GM03348 (cell line): ENCODE data around the gene SLC37A1.
"Not testable (repeated sequence)": the region's sequence is repeated elsewhere in the genome, so short reads cannot be mapped to it uniquely, and the experiment has no call there.

ENCODE experiments used
- DNase-seq: peaks from one replicate; pipeline ENCODE4 v3.0.0; 2012; ENCODE audit warnings: low spot score

The SLC37A1 gene

DNA sequence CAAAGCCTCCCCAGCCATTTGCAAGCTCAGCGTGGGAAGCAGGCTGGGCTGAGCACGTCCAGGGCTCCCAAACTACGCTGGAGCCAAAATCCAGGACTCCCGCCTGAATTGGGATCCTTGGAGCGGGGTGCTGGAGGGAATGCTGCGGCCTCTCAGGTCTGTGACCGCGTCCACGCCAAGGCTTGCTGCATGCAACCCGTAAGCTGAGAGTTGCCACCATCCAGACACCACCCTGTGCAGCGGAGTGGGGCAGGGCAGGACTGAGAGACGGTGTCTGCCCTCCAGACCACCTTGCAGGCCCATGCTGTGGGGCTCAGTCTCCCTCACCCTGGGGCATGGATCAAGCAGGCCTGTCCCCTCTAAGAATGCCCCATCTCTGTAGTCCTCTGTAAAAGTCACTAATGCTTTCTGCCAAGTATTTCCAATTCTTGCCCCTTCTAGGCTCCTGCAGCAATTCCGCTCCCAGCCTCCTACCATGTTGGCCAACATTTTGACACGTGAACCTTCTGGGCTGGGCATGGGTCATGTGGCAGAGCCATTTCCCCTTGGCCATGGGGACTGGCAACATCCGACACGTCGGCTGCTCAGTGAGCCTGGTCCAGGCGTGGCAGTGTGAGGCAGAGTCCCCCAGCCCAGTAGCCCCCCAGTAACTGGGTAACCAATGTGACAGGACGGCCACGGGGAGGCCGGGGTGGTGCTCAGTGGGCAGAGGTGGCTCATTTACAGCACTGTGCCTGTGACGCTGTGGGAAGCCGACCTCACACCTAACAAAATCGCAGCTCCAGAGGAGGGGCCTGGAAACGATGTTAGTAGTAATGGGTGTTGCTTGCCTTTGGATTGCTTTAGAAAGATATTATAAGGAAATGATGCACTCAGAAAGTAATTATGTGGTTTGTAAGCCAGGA lies 81.9 kb downstream of the SLC37A1 start:
- DNase-seq, result no peak

DNA sequence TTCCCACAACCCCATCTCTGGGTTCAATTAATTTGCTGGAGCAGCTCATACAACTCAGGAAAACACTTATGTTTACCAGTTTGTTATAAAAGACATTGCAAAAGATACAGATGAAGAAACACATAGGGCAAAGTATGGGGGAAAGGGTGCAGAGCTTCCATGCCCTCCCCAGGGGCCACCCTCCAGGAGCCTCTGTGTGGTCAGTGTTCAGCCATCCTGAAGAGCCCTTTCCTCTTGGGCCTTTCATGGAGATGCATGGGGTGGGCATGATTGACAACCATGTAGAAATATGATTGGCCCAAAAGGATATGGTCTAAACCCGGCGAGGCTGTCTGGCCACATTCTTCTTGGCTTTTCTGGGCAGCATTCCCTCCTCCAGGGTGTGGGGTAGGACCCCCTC lies 83.0 kb downstream of the SLC37A1 start:
- DNase-seq, result no peak

DNA sequence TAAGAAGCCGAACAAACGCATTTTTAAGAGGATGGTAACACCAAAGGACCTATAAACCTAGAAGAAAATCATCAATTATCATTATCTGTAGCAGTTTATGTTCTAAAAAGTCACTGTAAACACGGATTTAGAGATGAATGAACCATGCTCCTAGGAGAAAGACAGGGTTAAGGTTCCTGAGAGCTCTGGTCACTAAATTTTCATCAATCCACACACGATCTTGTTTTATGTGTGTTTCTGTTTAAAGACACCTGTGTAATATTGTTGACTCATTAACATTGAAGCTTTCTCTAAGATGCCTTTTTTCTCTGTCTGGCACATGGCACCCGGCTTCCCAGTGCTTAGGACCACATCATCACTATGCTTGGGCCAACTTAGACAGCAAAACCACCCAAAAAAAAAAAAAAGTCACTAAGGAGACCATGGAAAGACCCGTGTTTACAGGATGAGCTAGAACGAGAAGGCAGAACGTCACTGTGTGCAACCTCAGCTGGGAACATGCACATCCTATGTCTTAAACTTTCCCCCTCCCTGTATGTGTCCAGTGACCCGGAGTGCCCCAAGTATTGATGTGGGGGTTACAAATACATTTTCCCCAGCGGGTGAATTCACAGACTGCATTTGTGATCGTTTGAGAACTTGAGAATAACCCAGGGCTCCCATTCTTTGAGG lies 84.0 kb downstream of the SLC37A1 start:
- DNase-seq, result no peak

DNA sequence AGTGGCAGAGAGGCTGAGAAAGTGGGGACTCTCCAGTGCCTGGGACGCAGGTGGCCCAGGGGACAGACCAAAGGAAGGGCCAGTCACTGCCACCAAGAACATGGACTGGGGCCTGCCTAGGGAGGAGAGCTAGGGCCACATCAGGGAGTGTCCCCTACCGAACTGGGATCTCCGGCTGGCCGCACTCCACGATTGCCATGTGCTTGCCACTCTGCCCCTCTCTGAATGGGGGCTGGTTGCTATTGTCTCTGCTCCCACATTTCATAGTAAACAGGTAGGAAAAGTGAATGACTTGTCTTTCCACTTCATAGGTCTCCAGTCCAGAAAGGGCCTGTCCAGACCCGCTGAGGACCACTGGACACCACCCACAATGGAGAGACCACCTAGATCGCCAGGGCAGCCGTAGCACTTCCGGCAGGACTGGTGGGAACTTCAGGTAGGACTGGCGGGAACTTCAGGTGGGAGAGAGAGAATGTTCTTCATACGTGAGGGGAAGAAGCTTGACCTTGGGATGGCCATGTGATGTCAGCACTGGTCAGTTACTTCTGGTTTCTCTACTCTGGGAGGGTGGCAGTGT lies 84.6 kb downstream of the SLC37A1 start:
- no peak for DNase-seq

DNA sequence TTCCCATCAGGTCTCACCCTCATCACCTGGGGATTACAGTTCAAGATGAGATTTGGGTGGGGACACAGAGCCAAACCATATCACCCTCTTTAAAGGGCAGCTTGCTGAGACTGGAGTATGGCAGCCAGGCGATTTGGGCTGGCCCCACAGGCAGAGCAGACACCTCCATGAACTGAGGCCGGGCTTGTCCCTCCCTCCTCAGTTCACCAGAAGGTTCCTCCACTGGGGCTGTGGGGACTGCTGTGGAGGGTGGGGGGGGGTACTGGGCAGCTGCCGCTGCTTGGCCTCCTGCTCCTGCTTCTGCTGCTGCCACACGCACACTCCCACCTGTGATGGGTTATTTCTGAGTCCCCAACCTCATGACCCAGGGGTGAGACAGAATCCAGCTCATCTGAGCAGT lies 85.8 kb downstream of the SLC37A1 start:
- DNase-seq, result no peak

DNA sequence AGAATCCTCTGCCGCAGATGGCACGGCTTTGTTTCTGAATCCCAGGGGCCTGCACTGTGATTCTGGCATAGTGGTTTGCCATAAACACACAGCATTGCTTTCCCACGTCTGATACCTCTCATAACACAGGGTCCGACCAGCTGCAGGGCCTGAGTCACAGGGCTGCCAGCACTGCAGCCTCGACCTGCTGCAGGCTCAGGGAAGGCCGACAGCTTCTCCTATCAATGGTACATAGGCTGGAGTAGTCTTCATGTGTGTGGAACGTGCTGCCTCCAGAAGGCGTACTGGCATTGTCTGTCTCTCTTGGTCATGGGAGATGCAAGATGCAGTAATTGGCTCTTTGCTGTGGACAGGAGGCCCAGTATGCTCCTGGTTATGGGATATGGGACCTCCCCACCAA lies 86.3 kb downstream of the SLC37A1 start:
- no peak for DNase-seq

DNA sequence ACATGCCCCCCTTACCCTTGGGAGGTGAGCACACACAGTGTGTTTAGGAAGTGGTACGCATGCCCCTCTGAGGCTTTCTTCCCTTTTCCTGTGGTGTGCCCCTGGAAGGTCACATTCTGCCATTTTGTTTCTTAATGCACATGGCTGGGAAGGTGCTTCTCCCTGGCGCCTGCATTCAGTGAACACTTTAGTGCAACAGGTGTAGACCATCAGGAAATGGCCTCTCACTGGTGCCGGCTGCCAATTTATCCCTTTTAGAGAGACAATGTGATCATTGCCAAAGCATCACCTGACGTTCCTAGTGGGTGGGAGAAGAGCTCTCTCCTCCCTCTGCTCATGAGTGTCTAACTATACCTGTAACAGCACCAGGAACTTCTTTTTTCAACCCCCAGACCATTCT lies 88.0 kb downstream of the SLC37A1 start:
- no peak for DNase-seq

DNA sequence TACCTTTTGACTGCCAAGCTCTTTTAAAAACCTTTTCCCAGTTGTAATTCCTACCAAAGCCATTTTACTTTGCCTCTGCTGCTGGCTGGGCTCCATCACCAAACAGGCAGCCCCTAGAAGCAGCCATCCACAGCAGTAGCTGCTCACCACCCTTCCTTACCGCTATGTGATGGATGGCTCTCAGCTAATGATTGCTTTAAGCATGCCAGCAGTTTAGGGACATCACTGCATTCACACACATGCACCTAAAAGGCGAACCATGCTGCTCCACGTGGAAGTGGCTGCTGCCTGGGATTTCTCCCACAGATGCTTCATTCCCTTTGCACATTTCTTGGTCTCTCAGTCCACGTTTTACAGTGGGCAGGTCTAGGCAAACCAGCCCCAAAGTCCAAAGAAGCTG lies 93.5 kb downstream of the SLC37A1 start:
- no peak for DNase-seq

DNA sequence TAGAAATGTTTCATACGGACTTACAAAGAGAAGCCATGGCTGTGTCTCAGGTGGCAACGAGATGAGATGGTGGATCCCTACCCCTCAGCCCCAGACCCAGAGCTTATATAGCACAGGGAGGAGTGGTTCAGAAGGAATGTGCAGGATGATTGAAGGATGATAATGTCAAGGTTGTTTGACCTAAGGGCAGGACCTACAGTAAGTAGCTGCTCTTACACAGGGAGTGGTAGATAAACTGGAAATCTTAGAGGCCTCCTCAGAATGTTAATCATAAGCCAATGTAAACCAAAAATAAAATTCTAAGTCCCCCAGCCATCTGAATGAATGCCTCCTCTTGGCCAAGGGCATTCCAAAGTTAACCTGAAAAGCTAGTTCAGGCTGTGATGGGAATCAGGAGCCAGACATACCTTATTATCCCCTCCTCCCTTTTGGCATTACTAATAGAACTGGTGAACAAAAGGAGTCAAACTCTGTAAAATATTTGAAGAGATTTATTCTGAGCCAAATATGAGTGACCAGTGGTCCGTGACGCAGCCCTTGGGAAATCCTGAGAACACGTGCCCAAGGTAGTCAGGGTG lies 94.0 kb downstream of the SLC37A1 start:
- no peak for DNase-seq

DNA sequence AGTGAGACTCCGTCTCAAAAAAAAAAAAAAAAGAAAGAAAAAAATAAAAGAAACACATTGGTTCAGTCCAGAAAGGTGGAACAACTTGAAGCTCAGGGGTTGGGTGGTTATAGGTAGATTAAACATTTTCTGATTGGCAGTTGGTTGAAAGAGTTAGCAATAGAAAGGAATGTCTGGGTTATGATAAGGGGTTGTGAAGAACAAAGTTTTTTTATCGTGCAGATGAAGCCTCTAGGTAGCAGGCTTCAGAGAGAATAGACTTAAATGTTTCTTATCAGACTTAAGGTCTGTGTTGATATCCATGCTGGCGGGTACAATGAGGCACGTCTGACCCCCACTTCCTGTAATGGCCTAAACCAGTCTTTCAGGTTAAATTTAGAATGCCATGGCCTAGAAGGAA lies 94.8 kb downstream of the SLC37A1 start:
- no peak for DNase-seq

DNA sequence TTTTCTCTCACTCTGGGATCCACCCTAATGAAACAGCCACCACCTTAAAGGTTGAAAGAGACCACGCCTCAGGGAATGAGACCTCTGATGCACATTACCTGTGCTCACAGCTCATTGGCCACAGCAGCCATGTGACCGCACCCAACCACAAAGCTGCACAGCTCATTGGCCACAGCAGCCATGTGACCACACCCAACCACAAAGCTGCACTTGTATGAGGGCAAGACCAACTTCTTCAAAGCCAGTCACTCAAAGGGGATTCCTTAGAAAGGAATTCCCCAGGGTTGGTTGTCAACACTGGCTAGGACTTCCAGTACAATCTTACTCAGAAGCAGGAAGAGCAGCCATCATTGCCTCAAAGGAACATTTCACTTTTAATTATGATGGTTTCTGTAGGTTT lies 96.2 kb downstream of the SLC37A1 start:
- no peak for DNase-seq

DNA sequence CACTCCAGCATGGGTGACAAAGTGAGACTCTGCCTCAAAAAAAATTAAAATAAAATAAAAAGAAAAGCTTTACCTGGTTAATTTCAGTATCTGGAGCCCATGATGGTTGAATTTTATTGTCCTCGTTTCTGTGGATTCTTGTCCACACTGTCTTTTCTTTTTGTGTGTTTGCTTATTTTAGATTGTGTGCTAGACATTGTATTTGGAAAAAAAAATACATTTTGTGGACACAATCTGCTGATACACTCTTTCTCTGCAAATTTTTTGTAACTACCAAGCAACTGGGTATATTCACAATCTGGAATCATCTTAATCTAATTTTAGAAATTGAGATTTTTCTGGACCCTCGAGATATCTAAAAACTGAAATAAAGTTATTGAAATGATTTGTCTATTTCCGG lies 98.2 kb downstream of the SLC37A1 start:
- DNase-seq, result no peak

DNA sequence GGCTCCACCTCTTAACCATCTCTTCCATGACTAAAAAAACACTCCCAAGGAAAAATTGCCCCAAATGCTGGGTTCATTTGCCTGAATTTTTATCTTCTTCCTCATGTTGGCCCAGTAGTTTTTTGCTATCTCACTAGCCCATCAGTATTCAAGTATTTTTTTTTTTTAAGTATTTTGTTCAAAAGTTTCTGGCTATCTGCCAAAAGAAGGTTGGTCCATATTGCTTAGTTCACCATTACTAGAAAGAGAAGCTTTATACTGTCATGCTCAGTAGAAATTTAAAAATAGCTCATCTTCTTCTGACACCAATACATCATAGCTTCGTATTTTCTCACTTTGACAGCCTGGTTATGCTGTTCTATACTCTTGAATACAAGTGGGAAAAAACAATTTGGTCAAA lies 98.7 kb downstream of the SLC37A1 start:
- no peak for DNase-seq

DNA sequence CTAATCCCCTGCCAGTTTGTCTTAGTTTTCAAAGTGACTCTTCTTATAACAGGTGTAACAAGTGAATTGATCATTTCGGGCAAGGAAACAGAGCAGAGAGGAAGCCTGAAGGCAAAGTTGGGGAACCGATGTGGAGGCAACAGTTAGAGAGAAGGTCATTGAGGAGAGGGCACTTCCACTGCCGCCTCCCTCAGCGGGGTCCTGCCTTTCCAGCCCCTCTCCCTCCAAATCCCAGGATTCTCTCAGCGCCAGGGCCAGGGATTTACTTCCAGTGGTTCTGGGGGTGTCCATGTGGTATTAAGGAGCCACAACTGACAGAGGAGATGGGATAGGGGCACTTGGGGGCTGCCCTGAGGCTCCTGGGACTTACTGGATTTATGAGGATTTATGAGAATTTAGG lies 100.1 kb downstream of the SLC37A1 start:
- no peak for DNase-seq

DNA sequence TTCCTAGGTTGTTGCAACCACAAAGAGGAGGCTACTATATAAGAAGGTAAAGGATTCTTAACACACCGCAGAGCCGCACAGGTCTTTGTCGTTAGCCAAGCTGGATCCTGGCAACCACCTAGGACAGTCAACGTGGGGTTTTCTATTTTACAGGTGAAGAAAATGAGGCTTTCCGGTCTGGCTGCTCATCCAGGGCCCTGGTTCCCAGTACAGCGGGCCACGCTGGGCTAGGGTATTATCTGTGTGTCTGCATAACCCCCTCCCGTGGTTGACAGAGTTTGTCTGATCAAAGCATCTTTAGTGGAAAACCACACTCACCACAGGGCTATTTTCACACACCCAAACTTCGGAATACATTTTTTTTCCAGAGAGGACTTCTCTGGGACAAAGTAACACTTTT lies 100.7 kb downstream of the SLC37A1 start:
- no peak for DNase-seq

DNA sequence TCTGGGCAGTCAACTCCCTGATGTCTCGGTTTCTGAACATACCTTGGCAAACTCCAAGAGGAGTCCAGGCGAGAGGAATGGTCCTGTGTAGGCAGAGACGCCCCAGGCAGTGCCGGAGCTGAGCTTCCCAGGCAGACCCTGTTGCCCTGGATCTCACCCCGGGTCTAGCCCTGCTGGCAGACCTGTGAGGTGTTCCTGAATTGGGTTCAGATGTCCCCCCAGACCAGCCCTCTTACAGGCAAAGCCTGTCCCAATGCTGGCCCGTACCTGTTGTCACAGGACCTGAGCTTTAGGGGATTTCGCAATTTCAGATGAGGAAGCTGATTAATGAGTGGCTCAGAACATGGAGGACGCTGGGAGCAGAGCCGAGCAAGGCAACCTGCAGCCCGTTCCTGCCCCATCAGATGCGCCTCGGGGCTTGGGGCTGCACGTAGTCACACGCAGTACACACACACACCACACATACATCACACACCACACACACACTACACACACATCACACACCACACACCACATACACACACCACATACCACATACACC lies 101.2 kb downstream of the SLC37A1 start:
- no peak for DNase-seq

DNA sequence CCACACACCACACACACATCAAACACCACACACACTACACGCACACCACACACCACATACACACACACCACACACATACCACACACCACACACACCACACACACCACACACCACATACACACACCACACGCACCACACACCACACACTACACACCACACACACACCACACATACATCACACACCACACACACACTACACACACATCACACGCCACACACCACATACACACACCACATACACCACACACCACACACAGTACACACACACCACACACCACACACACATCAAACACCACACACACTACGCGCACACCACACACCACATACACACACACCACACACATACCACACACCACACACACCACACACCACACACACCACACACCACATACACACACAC lies 101.7 kb downstream of the SLC37A1 start:
- not testable (repeated sequence) for DNase-seq

DNA sequence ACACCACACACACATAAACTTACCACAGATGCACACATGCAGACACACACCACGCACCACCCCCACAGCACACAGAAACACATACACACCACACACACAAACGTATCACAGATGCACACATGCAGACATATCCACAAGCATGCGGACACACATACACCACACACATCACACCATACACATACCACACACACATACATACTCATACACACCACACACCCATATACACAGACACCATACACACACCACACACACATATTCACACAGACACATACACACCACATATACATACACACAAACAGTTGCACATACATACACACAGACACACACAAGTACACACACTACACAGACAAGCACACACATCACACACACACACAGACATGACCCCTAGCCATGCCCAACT lies 102.3 kb downstream of the SLC37A1 start:
- no peak for DNase-seq

DNA sequence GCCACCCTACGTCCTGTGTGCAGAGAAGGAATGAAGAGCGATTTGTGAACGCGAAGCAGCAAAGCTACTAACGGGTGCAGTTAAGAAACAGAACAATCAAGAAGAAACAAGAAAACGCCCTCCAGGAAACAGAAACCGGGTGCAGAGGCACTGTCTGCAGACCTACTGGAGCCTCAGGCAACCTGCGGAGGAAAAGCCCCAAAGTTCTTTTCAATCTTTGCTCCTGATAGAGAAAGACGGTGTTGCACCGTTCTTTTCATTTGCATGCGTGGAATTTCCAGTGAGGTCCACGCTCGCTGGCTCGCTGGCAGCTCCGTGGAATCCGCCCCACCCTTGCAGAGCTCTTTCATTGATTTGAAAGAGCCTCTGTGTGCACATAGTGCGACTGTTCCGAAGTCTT lies 102.8 kb downstream of the SLC37A1 start:
- DNase-seq, result no peak

DNA sequence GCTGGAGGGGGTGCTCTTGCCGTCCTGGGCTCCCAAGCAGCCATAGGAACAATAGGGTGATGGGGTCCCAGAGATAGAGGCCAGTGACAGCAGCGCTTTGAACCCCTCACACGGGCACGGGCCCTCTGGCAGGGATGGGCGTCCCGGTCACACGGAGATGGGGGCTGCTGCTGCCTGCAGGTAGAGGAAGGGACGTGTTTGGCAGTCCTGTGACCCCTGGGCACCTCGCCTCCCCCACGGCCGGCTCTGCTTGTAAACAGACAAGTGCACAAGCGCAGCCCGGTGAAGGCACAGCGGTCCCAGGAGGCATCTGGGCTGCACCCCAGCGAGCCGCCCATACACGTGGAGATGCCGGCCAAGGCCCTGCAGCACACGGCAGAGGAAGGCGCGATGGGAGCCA lies 103.3 kb downstream of the SLC37A1 start:
- DNase-seq, result no peak

DNA sequence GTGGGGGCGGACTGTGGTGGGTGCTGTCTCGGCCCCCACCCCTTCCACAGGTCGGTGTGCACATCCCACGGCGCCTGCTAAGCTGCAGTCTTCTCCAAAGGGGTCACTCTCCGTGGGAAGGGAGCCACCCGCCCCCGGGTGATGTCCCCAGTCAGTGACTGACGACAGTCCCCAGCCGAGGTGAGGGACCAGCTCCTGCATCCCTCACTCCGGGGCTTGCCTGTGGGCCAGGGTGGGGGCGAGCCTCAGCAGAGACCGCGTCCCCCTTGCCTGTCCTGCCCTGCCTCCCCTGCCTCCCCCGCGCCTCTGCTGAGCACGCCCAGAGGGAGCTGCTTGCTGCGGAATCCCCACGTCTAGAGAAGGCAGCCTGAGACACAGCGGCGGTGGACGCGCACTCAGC lies 103.8 kb downstream of the SLC37A1 start:
- no peak for DNase-seq

DNA sequence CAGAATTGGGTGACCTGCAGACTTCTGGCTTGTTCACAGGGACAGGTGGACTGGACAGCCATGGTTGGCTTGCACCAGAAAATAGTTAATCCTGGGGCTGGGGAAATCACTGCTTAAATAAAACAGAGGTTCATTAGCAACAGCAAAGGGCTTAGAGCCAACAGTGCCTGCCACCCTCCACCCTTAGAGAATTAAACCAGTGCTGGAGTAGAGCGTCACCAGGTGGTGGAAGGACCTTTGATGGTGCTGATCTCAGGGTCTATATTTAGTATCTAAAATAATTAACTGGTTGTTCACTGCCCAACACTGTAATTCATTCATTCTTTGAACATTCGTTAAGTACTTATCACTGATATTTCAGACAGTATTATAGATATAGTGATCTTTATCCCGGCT lies 105.1 kb downstream of the SLC37A1 start:
- no peak for DNase-seq

DNA sequence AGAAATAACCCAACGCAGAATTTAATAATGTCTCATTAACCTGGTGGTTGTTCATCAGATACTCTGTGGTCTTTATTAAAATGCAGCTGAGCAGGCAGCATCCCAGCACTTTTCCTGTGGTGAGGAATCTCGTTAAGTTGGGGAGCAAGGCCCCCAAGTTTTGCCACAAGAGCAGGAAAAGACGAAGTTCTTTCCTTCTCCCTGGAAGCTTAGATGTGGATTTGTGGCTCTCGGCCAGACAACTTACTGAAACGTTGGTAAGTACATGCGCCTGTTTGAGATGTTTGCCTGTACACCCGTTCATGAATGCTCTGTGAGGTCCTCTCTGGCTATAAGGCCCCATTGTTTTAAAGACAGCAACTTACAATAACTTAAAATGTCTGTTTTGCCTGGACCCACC lies 105.5 kb downstream of the SLC37A1 start:
- DNase-seq, result no peak
